GM12878 (cell line): ENCODE measurements around the gene TEN1. TPM values are rescaled to one million over a fixed set of nuclear protein-coding genes. Genes with fewer than 3 reads are reported as not detected.

Source experiments
- ATAC-seq: fragments of 200-7000 bp; cut with Tn5 transposase; 3 replicates; pipeline ENCODE4 v1.9.1; 2020; ENCODE audit warnings: mild to moderate bottlenecking, moderate library complexity
- BruUV-seq: library from RNA; stranded (reverse); fragments of 400-500 nt; replicated peaks from 2 replicates; lab custom pipeline; 2021; lab: Mats Ljungman, UMichigan
- CTCF ChIA-PET: fragments of 300-600 bp; sonication (Branson Sonifier 250); formaldehyde crosslinking; extraction: SDS; loops from one replicate; lab custom pipeline; 2021; ENCODE audit warnings: inconsistent platforms; lab: Yijun Ruan, JAX
- POLR2A ChIA-PET: fragments of 350-600 bp; formaldehyde crosslinking; extraction: SDS; loops from one replicate; lab custom pipeline; 2021; ENCODE audit warnings: inconsistent platforms; lab: Charles Lee
- RAD21 ChIA-PET: fragments of 300-600 bp; sonication (Branson Sonifier 250); formaldehyde crosslinking; loops from one replicate; lab custom pipeline; 2023; ENCODE audit warnings: antibody characterized with exemption; ENCODE audit not compliant: unreplicated experiment; lab: Charles Lee
- SMC1A ChIA-PET: fragments of 300-600 bp; sonication (Branson Sonifier 250); formaldehyde crosslinking; loops from one replicate; lab custom pipeline; 2023; ENCODE audit not compliant: unreplicated experiment, uncharacterized antibody; lab: Charles Lee
- DNase-seq: peaks from one replicate; pipeline ENCODE4 v3.0.0-alpha.2; 2011; ENCODE audit warnings: low read depth, low spot score
- FAIRE-seq: peaks from 3 replicates; lab custom pipeline; 2011; peaks lifted over from hg19 to GRCh38; lab: Jason Lieb, UNC
- H2AFZ ChIP-seq: 2 replicates; pipeline ENCODE4 v1.6.0; 2011; ENCODE audit warnings: low read depth, low read length, control low read depth; ENCODE audit not compliant: control insufficient read depth
- H3K27ac ChIP-seq: 2 replicates; pipeline ENCODE4 v1.5.1; 2011; ENCODE audit warnings: control low read depth; ENCODE audit not compliant: control insufficient read depth, insufficient read depth
- H3K27me3 ChIP-seq, 2 experiments: replicated peaks in 1 of 2; 2 replicates each; pipeline versions ENCODE4 v1.6.0 to v1.6.1; 2011; ENCODE audit warnings: low read length in 1 of 2; ENCODE audit not compliant: control insufficient read depth in 2 of 2, insufficient read depth in 2 of 2
- H3K36me3 ChIP-seq, 2 experiments: 2 replicates each; pipeline ENCODE4 v1.5.1; 2011; ENCODE audit warnings: low read length in 1 of 2; ENCODE audit not compliant: control insufficient read depth in 2 of 2, insufficient read depth in 2 of 2
- H3K4me1 ChIP-seq: 2 replicates; pipeline ENCODE4 v1.6.1; 2011; ENCODE audit warnings: mild to moderate bottlenecking, low read length, moderate library complexity, mixed read lengths; ENCODE audit not compliant: control insufficient read depth, insufficient read depth
- H3K4me2 ChIP-seq: 2 replicates; pipeline ENCODE4 v1.6.0; 2011; ENCODE audit warnings: control low read depth; ENCODE audit not compliant: control insufficient read depth, insufficient read depth
- H3K4me3 ChIP-seq: fragments of 200-600 bp; sonication (generic); 2 replicates; pipeline ENCODE4 v1.5.1; 2016
- H3K79me2 ChIP-seq: 2 replicates; pipeline ENCODE4 v1.6.0; 2011; ENCODE audit warnings: low read length; ENCODE audit not compliant: control insufficient read depth, insufficient read depth
- H3K9ac ChIP-seq: 2 replicates; pipeline ENCODE4 v1.8.0; 2011; ENCODE audit warnings: low read length, control low read depth, mixed read lengths; ENCODE audit not compliant: control insufficient read depth, insufficient read depth
- H3K9me3 ChIP-seq: replicated peaks from 3 replicates; pipeline ENCODE4 v1.5.1; 2011; ENCODE audit warnings: mild to moderate bottlenecking, low read length; ENCODE audit not compliant: control insufficient read depth, insufficient read depth
- H4K20me1 ChIP-seq: 2 replicates; pipeline ENCODE4 v1.6.0; 2011; ENCODE audit not compliant: control insufficient read depth, insufficient read depth
- BHLHE40 ChIP-seq, 2 experiments: fragments of 450-650 bp in 1 of 2; IDR thresholded peaks; 2 replicates each; pipeline ENCODE4 v1.6.1; 2011 to 2017; ENCODE audit warnings: low read depth in 2 of 2, borderline replicate concordance in 1 of 2, improper control_type of control experiment in 1 of 2, low read length in 1 of 2, mild to moderate bottlenecking in 1 of 2
- FOS ChIP-seq: IDR thresholded peaks from 3 replicates; pipeline ENCODE4 v1.6.1; 2011; ENCODE audit warnings: borderline replicate concordance; ENCODE audit not compliant: insufficient read length; ENCODE audit errors: extremely low read depth
- KAT2A ChIP-seq: conservative IDR thresholded peaks from 2 replicates; pipeline ENCODE4 v1.6.1; 2011; ENCODE audit warnings: low read depth, low read length; ENCODE audit not compliant: control insufficient read depth
- NR2F1 ChIP-seq: fragments of 450-650 bp; conservative IDR thresholded peaks from 2 replicates; pipeline ENCODE4 v1.6.1; 2017; ENCODE audit warnings: mild to moderate bottlenecking
- POLR2A ChIP-seq: IDR thresholded peaks from 2 replicates; pipeline ENCODE4 v1.6.1; 2011; ENCODE audit warnings: low read depth, mild to moderate bottlenecking, low read length
- WRNIP1 ChIP-seq: IDR thresholded peaks from 2 replicates; pipeline ENCODE4 v1.6.1; 2011; ENCODE audit warnings: low read depth, low read length, improper control_type of control experiment, borderline replicate concordance
- YY1 ChIP-seq: IDR thresholded peaks from 2 replicates; pipeline ENCODE4 v1.6.1; 2011; ENCODE audit warnings: low read depth, mild to moderate bottlenecking, low read length
- ZNF217 ChIP-seq: fragments of 450-650 bp; IDR thresholded peaks from 2 replicates; pipeline ENCODE4 v1.6.1; 2017; ENCODE audit warnings: antibody characterized with exemption, mild to moderate bottlenecking
- WGBS: methylation state at CpG from one replicate; pipeline ENCODE4 v1.1.6; 2016; ENCODE audit warnings: low lambda C conversion rate; ENCODE audit not compliant: insufficient replicate concordance, insufficient coverage; ENCODE audit errors: missing lambda C conversion rate; 5-methylcytosine and 5-hydroxymethylcytosine counted together
- in situ Hi-C: fragments of 300-500 bp; cut with MboI; formaldehyde crosslinking; loops from 9 replicates; pipeline ENCODE4 v1.14.3; 2018; ENCODE audit warnings: mixed read lengths
- intact Hi-C: fragments of 100-400 bp; cut with micrococcal nuclease; formaldehyde crosslinking; loops from one replicate; pipeline ENCODE4 v1.14.2; 2022; ENCODE audit not compliant: unreplicated experiment
- polyA plus RNA-seq, 11 experiments: library from polyadenylated mRNA; depleted of rRNA in 4 of 11; unstranded in 6 of 11; stranded (reverse) in 5 of 11; fragments of >200 nt; fragmentation: Nextera tagmentation in 4 of 11; fragmentation: Illumina TruSeq in 1 of 11; extraction: Ambion mirVana in 4 of 11; extraction: Trizol in 1 of 11; gene quantifications; 1 replicate in 1 of 11; 2 replicates in 10 of 11; pipeline versions ENCODE4 v1.2.1 to v1.2.3, GENCODE V29; 2011 to 2016; ENCODE audit warnings: inconsistent platforms in 2 of 11, missing spikeins in 2 of 11, low read depth in 1 of 11
- total RNA-seq, 4 experiments: library from RNA; depleted of rRNA in 3 of 4; stranded (reverse); fragments of >200 nt in 3 of 4; fragmentation: Illumina TruSeq in 1 of 4; extraction: Trizol in 1 of 4; gene quantifications; 2 replicates each; pipeline versions ENCODE4 v1.2.1 to v1.2.3, GENCODE V29; 2013 to 2021

The TEN1 gene
- total and polyA plus RNA-seq, 10 of the 15 experiments (the other 5 are each of a cell fraction or from before 2014, with no cell fraction given), result 1.1 to 33.1 (median 17.4) TPM

- ATAC-seq (no peak), DNase-seq (no peak), FAIRE-seq (no peak)
- ChIA-PET RAD21 (no interaction called here), CTCF (interaction anchor here (0.6 kb wide), 1 partner anchor 189 kb away, joined by 3 read pairs; no protein-coding TSS in a partner anchor)
- intact Hi-C loops (loop anchor here (5.0 kb wide), 1 partner anchor 53 kb away; the partner anchor contains the start of gene FBF1), in situ Hi-C loops (no loop called here)
- no TSS peak for BruUV-seq
- H3K36me3 ChIP-seq, result peaks cover 3 to 4% of the 10 kb centered on the region in 2 experiments; a peak in 3 of 4 replicates
- H3K9ac ChIP-seq, result no peak overlapping the region
- no peaks in the 10 kb centered on the region for H3K79me2 ChIP-seq
- H3K27me3 ChIP-seq, result no peaks in the 10 kb centered on the region
- H2AFZ ChIP-seq, result no peak overlapping the region
- peaks cover 25% of the 10 kb centered on the region for H3K4me1 ChIP-seq
- H3K27ac ChIP-seq, result no peak overlapping the region
- no peaks in the 10 kb centered on the region for H3K9me3 ChIP-seq
- H3K4me2 ChIP-seq, result no peak overlapping the region
- H3K4me3 ChIP-seq, result no peak overlapping the region
- 76% methylated on average over 5 of the region's 5 CpGs for WGBS
- no peak for TF ChIP-seq KAT2A
- TF ChIP-seq NR2F1, result no peak
- TF ChIP-seq POLR2A, result no peak
- no peak for TF ChIP-seq YY1
- TF ChIP-seq BHLHE40 (IDR thresholded peaks at IDR 0.05; ENCODE audit: borderline replicate concordance in 1 of 2, low read depth in 2 of 2, low read length in 1 of 2), result no peak
- no peak for TF ChIP-seq ZNF217
- no peak for TF ChIP-seq WRNIP1
- TF ChIP-seq FOS, result no peak
- TF ChIP-seq, all 136 proteins: peak for 0
- SMC1A ChIA-PET, result interaction anchor here (0.9 kb wide), 1 partner anchor 11 kb away, joined by 3 read pairs; no protein-coding TSS in a partner anchor
- no peaks in the 10 kb centered on the region for H4K20me1 ChIP-seq
- POLR2A ChIA-PET, result interaction anchor here (2.9 kb wide), 1 partner anchor 14 kb away, joined by 24 read pairs; no protein-coding TSS in a partner anchor
These were observed 15.8 kb downstream of the TEN1 start for GRCh38 chr17:75994802-75995370.
